Liver (tissue), 9 donors: Measurements from ENCODE around the gene HIVEP3. TPM values are rescaled to one million over a fixed set of nuclear protein-coding genes. Genes with fewer than 3 reads are reported as not detected.

Source experiments
- DNase-seq: peaks from one replicate; pipeline ENCODE4 v3.0.0-alpha.2; 2017; ENCODE audit warnings: low spot score
- H3K27ac ChIP-seq, 2 donors: one replicate each; pipeline ENCODE4 v1.7.0; 2013; ENCODE audit warnings: inconsistent platforms in 2 of 2, low read length in 2 of 2, control low read depth in 1 of 2, low read depth in 1 of 2, mild to moderate bottlenecking in 1 of 2
- H3K27me3 ChIP-seq, 4 donors: one replicate each; pipeline versions ENCODE4 v1.6.1 to v1.7.0; 2013; ENCODE audit warnings: low read length in 3 of 4, inconsistent platforms in 1 of 4, mild to moderate bottlenecking in 1 of 4, moderate library complexity in 1 of 4; ENCODE audit not compliant: control insufficient read depth in 4 of 4, insufficient read depth in 4 of 4
- H3K36me3 ChIP-seq, 4 donors: one replicate each; pipeline versions ENCODE4 v1.6.1 to v1.7.0; 2013; ENCODE audit warnings: low read length in 3 of 4, mild to moderate bottlenecking in 3 of 4, low read depth in 1 of 4, moderate library complexity in 1 of 4; ENCODE audit not compliant: control insufficient read depth in 4 of 4, insufficient read depth in 3 of 4
- H3K4me1 ChIP-seq, 4 donors: one replicate each; pipeline versions ENCODE4 v1.6.1 to v1.7.0; 2013; ENCODE audit warnings: low read length in 3 of 4, mild to moderate bottlenecking in 3 of 4, moderate library complexity in 1 of 4; ENCODE audit not compliant: control insufficient read depth in 4 of 4, insufficient read depth in 4 of 4
- H3K4me3 ChIP-seq, 3 donors: one replicate each; pipeline versions ENCODE4 v1.6.1 to v1.7.0; 2013; ENCODE audit warnings: low read length in 3 of 3, control low read depth in 1 of 3, low read depth in 1 of 3, mild to moderate bottlenecking in 1 of 3
- H3K9ac ChIP-seq, 2 donors: one replicate each; pipeline ENCODE4 v1.7.0; 2013; ENCODE audit warnings: low read length in 2 of 2, mild to moderate bottlenecking in 2 of 2, moderate library complexity in 2 of 2, control low read depth in 1 of 2, low read depth in 1 of 2
- H3K9me3 ChIP-seq, 4 donors: one replicate each; pipeline versions ENCODE4 v1.6.1 to v1.7.0; 2013; ENCODE audit warnings: low read length in 3 of 4; ENCODE audit not compliant: control insufficient read depth in 4 of 4
- ATF3 ChIP-seq: IDR thresholded peaks from 2 replicates; pipeline ENCODE4 v1.6.1; 2016; ENCODE audit warnings: antibody characterized with exemption
- CTCF ChIP-seq: fragments of 150-350 bp; IDR thresholded peaks from 2 replicates; pipeline ENCODE4 v1.5.1; 2017; ENCODE audit warnings: improper control_type of control experiment, low read depth, low read length; ENCODE audit not compliant: missing input control
- EGR1 ChIP-seq, 2 donors: IDR thresholded peaks; 2 replicates each; pipeline ENCODE4 v1.6.1; 2016 to 2018; ENCODE audit warnings: antibody characterized with exemption in 2 of 2, low read depth in 2 of 2
- FOXA1 ChIP-seq: IDR thresholded peaks from 2 replicates; pipeline ENCODE4 v1.6.1; 2016; ENCODE audit warnings: antibody characterized with exemption
- FOXA2 ChIP-seq: IDR thresholded peaks from 2 replicates; pipeline ENCODE4 v1.6.1; 2016; ENCODE audit warnings: antibody characterized with exemption
- GABPA ChIP-seq, 2 donors: IDR thresholded peaks in 1 of 2; conservative IDR thresholded peaks in 1 of 2; 2 replicates each; pipeline ENCODE4 v1.6.1; 2016; ENCODE audit warnings: antibody characterized with exemption in 2 of 2, mild to moderate bottlenecking in 1 of 2, moderate library complexity in 1 of 2
- HNF4A ChIP-seq, 2 donors: conservative IDR thresholded peaks; 2 replicates each; pipeline ENCODE4 v1.6.1; 2016; ENCODE audit warnings: antibody characterized with exemption in 2 of 2, mild to moderate bottlenecking in 2 of 2
- HNF4G ChIP-seq: IDR thresholded peaks from 2 replicates; pipeline ENCODE4 v1.6.1; 2016; ENCODE audit warnings: antibody characterized with exemption
- JUND ChIP-seq, 2 donors: IDR thresholded peaks; 2 replicates each; pipeline ENCODE4 v1.6.1; 2016; ENCODE audit warnings: antibody characterized with exemption in 2 of 2
- MAX ChIP-seq: IDR thresholded peaks from 2 replicates; pipeline ENCODE4 v1.6.1; 2016; ENCODE audit warnings: antibody characterized with exemption
- NR2F2 ChIP-seq: IDR thresholded peaks from 2 replicates; pipeline ENCODE4 v1.6.1; 2016; ENCODE audit warnings: antibody characterized with exemption
- RAD21 ChIP-seq, 2 donors: IDR thresholded peaks; 2 replicates each; pipeline ENCODE4 v1.6.1; 2016; ENCODE audit warnings: antibody characterized with exemption in 2 of 2, mild to moderate bottlenecking in 2 of 2
- REST ChIP-seq: IDR thresholded peaks from 2 replicates; pipeline ENCODE4 v1.6.1; 2016; ENCODE audit warnings: antibody characterized with exemption, mild to moderate bottlenecking
- RXRA ChIP-seq, 2 donors: IDR thresholded peaks; 2 replicates each; pipeline ENCODE4 v1.6.1; 2017 to 2018; ENCODE audit warnings: antibody characterized with exemption in 2 of 2, mild to moderate bottlenecking in 1 of 2
- SP1 ChIP-seq: IDR thresholded peaks from 2 replicates; pipeline ENCODE4 v1.6.1; 2018; ENCODE audit warnings: antibody characterized with exemption, mild to moderate bottlenecking
- TAF1 ChIP-seq: conservative IDR thresholded peaks from 2 replicates; pipeline ENCODE4 v1.6.1; 2016; ENCODE audit warnings: antibody characterized with exemption, mild to moderate bottlenecking
- YY1 ChIP-seq: IDR thresholded peaks from 2 replicates; pipeline ENCODE4 v1.6.1; 2016; ENCODE audit warnings: antibody characterized with exemption, mild to moderate bottlenecking
- ZBTB33 ChIP-seq: IDR thresholded peaks from 2 replicates; pipeline ENCODE4 v1.6.1; 2016; ENCODE audit warnings: antibody characterized with exemption
- WGBS: extraction: QIAGEN DNeasy Blood & Tissue Kit; methylation state at CpG from one replicate; pipeline ENCODE4 v1.1.7; 2013; 5-methylcytosine and 5-hydroxymethylcytosine counted together
- polyA plus RNA-seq, 2 donors: library from polyadenylated mRNA; stranded (reverse) in 1 of 2; unstranded in 1 of 2; fragments of 200-250 nt in 1 of 2; fragments of >200 nt in 1 of 2; fragmentation: Nextera tagmentation in 1 of 2; extraction: Ambion mirVana in 1 of 2; gene quantifications; one replicate each; pipeline versions ENCODE4 v1.2.1 to v1.2.3, GENCODE V29; 2013 to 2015
- total RNA-seq, 2 donors: library from RNA; depleted of rRNA; stranded (reverse); fragments of >200 nt; gene quantifications; one replicate each; pipeline ENCODE4 v1.2.3, GENCODE V29; 2014
- donor health status: healthy.
- donor health status: healthy.
- donor health status: healthy.
- donor health status: healthy.
- donor health status: healthy.

Gene HIVEP3
- total and polyA plus RNA-seq, 4 donors: 0.93 to 1.6 (median 1.4) TPM

- Histone ChIP-seq H3K27me3 (no peaks in the 10 kb centered on the region), H3K9ac (no peak overlapping the region), H3K4me1 (peaks cover 7 to 27% (median 15%) of the 10 kb centered on the region in 4 donors), H3K27ac (no peak overlapping the region), H3K36me3 (no peaks in the 10 kb centered on the region), H3K9me3 (no peaks in the 10 kb centered on the region), H3K4me3 (no peak overlapping the region)
- TF ChIP-seq SP1 (no peak), RXRA (IDR thresholded peaks at IDR 0.05) (peak; percentile 71 to 77), JUND (IDR thresholded peaks at IDR 0.05) (peak in 1 of 2 donors; percentile 27), TAF1 (no peak), FOXA1 (no peak), HNF4G (peak; percentile 54), RAD21 (IDR thresholded peaks at IDR 0.05) (no peak), GABPA (IDR thresholded peaks at IDR 0.05 in 1 of 2, conservative IDR thresholded peaks at IDR 0.05 in 1 of 2) (no peak), NR2F2 (no peak), MAX (no peak), ATF3 (no peak), ZBTB33 (no peak), EGR1 (IDR thresholded peaks at IDR 0.05; ENCODE audit: low read depth in 2 of 2) (no peak), HNF4A (conservative IDR thresholded peaks at IDR 0.05) (peak; percentile 83 to 86), FOXA2 (no peak), REST (peak; percentile 15), CTCF (no peak), YY1 (no peak)
- 41% methylated on average over 3 of the region's 3 CpGs for WGBS
- no peak for DNase-seq
Measured at GRCh38 chr1:41931578-41931977, 12.9 kb upstream of the HIVEP3 start.
